HCT116 (cell line): Measurements from ENCODE around the gene UBE2D3.

Experiments
- CTCF ChIP-seq, 3 experiments: fragments of 200-600 bp in 1 of 3; sonication (generic) in 1 of 3; IDR thresholded peaks in 2 of 3; conservative IDR thresholded peaks in 1 of 3; 2 replicates each; pipeline ENCODE4 v1.5.1; 2012 to 2017; ENCODE audit warnings: low read depth in 2 of 3, low read length in 2 of 3, antibody characterized with exemption in 1 of 3, borderline replicate concordance in 1 of 3, control low read depth in 1 of 3, mild to moderate bottlenecking in 1 of 3, mixed read lengths in 1 of 3, mixed run types in 1 of 3, moderate library complexity in 1 of 3; ENCODE audit not compliant: insufficient read depth in 1 of 3
- ELF1 ChIP-seq: IDR thresholded peaks from 2 replicates; pipeline ENCODE4 v1.6.1; 2012; ENCODE audit warnings: low read depth, borderline replicate concordance
- EZH2 ChIP-seq: fragments of 200-600 bp; sonication (generic); IDR thresholded peaks from 2 replicates; pipeline ENCODE4 v1.6.1; 2017; ENCODE audit warnings: antibody characterized with exemption, mixed run types
- FOSL1 ChIP-seq: IDR thresholded peaks from 2 replicates; pipeline ENCODE4 v1.6.1; 2012; ENCODE audit warnings: low read depth
- POLR2A ChIP-seq: IDR thresholded peaks from 2 replicates; pipeline ENCODE4 v1.7.0; 2011; ENCODE audit warnings: borderline replicate concordance; ENCODE audit not compliant: insufficient read depth, insufficient read length; ENCODE audit errors: extremely low read depth
- YY1 ChIP-seq: IDR thresholded peaks from 2 replicates; pipeline ENCODE4 v1.6.1; 2011; ENCODE audit warnings: low read length, low read depth, moderate library complexity, mild to moderate bottlenecking; ENCODE audit not compliant: insufficient replicate concordance; ENCODE audit errors: extremely low read depth
- TF ChIP-seq, protein P1 (sequence below): IDR thresholded peaks from 2 replicates; pipeline ENCODE4 v1.6.1; 2012; ENCODE audit warnings: low read depth

- TF ChIP-seq CTCF (IDR thresholded peaks at IDR 0.05 in 2 of 3, conservative IDR thresholded peaks at IDR 0.05 in 1 of 3; ENCODE audit: borderline replicate concordance in 1 of 3, insufficient read depth in 1 of 3, low read depth in 2 of 3, low read length in 2 of 3): no peak
- TF ChIP-seq EZH2: no peak
- TF ChIP-seq POLR2A: no peak
- no peak for TF ChIP-seq ELF1
- TF ChIP-seq, protein P1, sequence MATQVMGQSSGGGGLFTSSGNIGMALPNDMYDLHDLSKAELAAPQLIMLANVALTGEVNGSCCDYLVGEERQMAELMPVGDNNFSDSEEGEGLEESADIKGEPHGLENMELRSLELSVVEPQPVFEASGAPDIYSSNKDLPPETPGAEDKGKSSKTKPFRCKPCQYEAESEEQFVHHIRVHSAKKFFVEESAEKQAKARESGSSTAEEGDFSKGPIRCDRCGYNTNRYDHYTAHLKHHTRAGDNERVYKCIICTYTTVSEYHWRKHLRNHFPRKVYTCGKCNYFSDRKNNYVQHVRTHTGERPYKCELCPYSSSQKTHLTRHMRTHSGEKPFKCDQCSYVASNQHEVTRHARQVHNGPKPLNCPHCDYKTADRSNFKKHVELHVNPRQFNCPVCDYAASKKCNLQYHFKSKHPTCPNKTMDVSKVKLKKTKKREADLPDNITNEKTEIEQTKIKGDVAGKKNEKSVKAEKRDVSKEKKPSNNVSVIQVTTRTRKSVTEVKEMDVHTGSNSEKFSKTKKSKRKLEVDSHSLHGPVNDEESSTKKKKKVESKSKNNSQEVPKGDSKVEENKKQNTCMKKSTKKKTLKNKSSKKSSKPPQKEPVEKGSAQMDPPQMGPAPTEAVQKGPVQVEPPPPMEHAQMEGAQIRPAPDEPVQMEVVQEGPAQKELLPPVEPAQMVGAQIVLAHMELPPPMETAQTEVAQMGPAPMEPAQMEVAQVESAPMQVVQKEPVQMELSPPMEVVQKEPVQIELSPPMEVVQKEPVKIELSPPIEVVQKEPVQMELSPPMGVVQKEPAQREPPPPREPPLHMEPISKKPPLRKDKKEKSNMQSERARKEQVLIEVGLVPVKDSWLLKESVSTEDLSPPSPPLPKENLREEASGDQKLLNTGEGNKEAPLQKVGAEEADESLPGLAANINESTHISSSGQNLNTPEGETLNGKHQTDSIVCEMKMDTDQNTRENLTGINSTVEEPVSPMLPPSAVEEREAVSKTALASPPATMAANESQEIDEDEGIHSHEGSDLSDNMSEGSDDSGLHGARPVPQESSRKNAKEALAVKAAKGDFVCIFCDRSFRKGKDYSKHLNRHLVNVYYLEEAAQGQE: no peak
- no peak for TF ChIP-seq FOSL1
- TF ChIP-seq YY1: no peak
Observed at GRCh38 chr4:102757681-102758080, 69.7 kb downstream of the UBE2D3 start.
